GM23338 (cell line): ENCODE measurements around the gene RFX4. TPM values are rescaled to one million over a fixed set of nuclear protein-coding genes. Genes with fewer than 3 reads are reported as not detected.

Source experiments
- ATAC-seq: fragments of 200-7000 bp; cut with Tn5 transposase; 3 replicates; pipeline ENCODE4 v1.9.1; 2020
- DNase-seq: peaks from one replicate; pipeline ENCODE4 v3.0.0-alpha.2; 2015; ENCODE audit warnings: low spot score
- H2AFZ ChIP-seq: fragments of 200-600 bp; sonication (generic); 2 replicates; pipeline ENCODE4 v1.8.0; 2016; ENCODE audit warnings: antibody characterized with exemption, mild to moderate bottlenecking, moderate library complexity
- H3F3A ChIP-seq: fragments of 200-600 bp; sonication (generic); replicated peaks from 2 replicates; pipeline ENCODE4 v1.8.0; 2017; ENCODE audit warnings: antibody characterized with exemption, mixed run types, low read depth
- H3K27ac ChIP-seq: fragments of 200-600 bp; sonication (generic); 2 replicates; pipeline ENCODE4 v1.6.1; 2016; ENCODE audit warnings: low read depth
- H3K27me3 ChIP-seq: fragments of 200-600 bp; sonication (generic); 2 replicates; pipeline ENCODE4 v1.8.0; 2016; ENCODE audit warnings: mild to moderate bottlenecking, mixed run types, moderate library complexity; ENCODE audit not compliant: insufficient read depth
- H3K36me3 ChIP-seq: fragments of 200-600 bp; sonication (generic); 2 replicates; pipeline ENCODE4 v1.8.0; 2016; ENCODE audit warnings: mild to moderate bottlenecking; ENCODE audit not compliant: insufficient read depth
- H3K4me1 ChIP-seq: fragments of 200-600 bp; sonication (generic); 2 replicates; pipeline ENCODE4 v1.8.0; 2016; ENCODE audit warnings: mild to moderate bottlenecking, moderate library complexity; ENCODE audit not compliant: insufficient read depth
- H3K4me2 ChIP-seq: fragments of 200-600 bp; sonication (generic); 2 replicates; pipeline ENCODE4 v1.7.1; 2017; ENCODE audit warnings: mixed run types
- H3K4me3 ChIP-seq: fragments of 200-600 bp; sonication (generic); 2 replicates; pipeline ENCODE4 v1.6.1; 2016; ENCODE audit warnings: mixed run types
- H3K79me2 ChIP-seq: fragments of 200-600 bp; sonication (generic); replicated peaks from 2 replicates; pipeline ENCODE4 v1.8.0; 2017; ENCODE audit warnings: mild to moderate bottlenecking; ENCODE audit not compliant: insufficient read depth
- H3K9me2 ChIP-seq: fragments of 200-600 bp; sonication (generic); 2 replicates; pipeline ENCODE4 v1.8.0; 2017; ENCODE audit not compliant: insufficient read depth
- H4K20me1 ChIP-seq: fragments of 200-600 bp; sonication (generic); replicated peaks from 2 replicates; pipeline ENCODE4 v1.8.0; 2017; ENCODE audit warnings: mild to moderate bottlenecking; ENCODE audit not compliant: insufficient read depth
- H3K27ac Mint-ChIP-seq: 2 replicates; pipeline ENCODE4 v1.8.0; 2020; ENCODE audit warnings: inconsistent platforms, mild to moderate bottlenecking, moderate library complexity, mixed read lengths
- H3K27me3 Mint-ChIP-seq: 3 replicates; pipeline ENCODE4 v1.8.0; 2022; ENCODE audit warnings: low read depth, mild to moderate bottlenecking, moderate library complexity, mixed read lengths, inconsistent platforms; ENCODE audit not compliant: insufficient read depth, poor library complexity
- H3K36me3 Mint-ChIP-seq: 3 replicates; pipeline ENCODE4 v1.8.0; 2021; ENCODE audit warnings: low read depth, mild to moderate bottlenecking, inconsistent platforms, moderate library complexity, mixed read lengths
- H3K4me1 Mint-ChIP-seq: 3 replicates; pipeline ENCODE4 v1.8.0; 2020; ENCODE audit warnings: mild to moderate bottlenecking, inconsistent platforms, mixed read lengths
- H3K4me3 Mint-ChIP-seq: 3 replicates; pipeline ENCODE4 v1.8.0; 2021; ENCODE audit warnings: moderate library complexity, mild to moderate bottlenecking, inconsistent platforms, mixed read lengths
- H3K9me3 Mint-ChIP-seq: 3 replicates; pipeline ENCODE4 v1.8.0; 2020; ENCODE audit warnings: moderate library complexity, mild to moderate bottlenecking, inconsistent platforms, mixed read lengths
- CREB1 ChIP-seq: fragments of 250-450 bp; sonication (Bioruptor Pico); IDR thresholded peaks from 2 replicates; pipeline ENCODE4 v1.5.0; 2020; ENCODE audit warnings: low read depth, mild to moderate bottlenecking, moderate library complexity
- CTCF ChIP-seq, 2 experiments: fragments of 200-600 bp in 1 of 2; sonication (generic) in 1 of 2; conservative IDR thresholded peaks; 2 replicates each; pipeline versions ENCODE4 v1.5.1 to v1.6.1; 2016 to 2017; ENCODE audit warnings: antibody characterized with exemption in 2 of 2, low read depth in 2 of 2, mild to moderate bottlenecking in 2 of 2, moderate library complexity in 1 of 2
- JUNB ChIP-seq: IDR thresholded peaks from one replicate; pipeline ENCODE4 v1.6.1; 2016; ENCODE audit warnings: antibody characterized with exemption; ENCODE audit not compliant: unreplicated experiment
- NANOG ChIP-seq: IDR thresholded peaks from 2 replicates; pipeline ENCODE4 v1.6.1; 2016; ENCODE audit warnings: antibody characterized with exemption, borderline replicate concordance
- REST ChIP-seq: IDR thresholded peaks from one replicate; pipeline ENCODE4 v1.6.1; 2018; ENCODE audit warnings: antibody characterized with exemption; ENCODE audit not compliant: unreplicated experiment
- STAT1 ChIP-seq: IDR thresholded peaks from one replicate; pipeline ENCODE4 v1.6.1; 2016; ENCODE audit warnings: antibody characterized with exemption; ENCODE audit not compliant: unreplicated experiment
- ZNF114 ChIP-seq: fragments of 250-450 bp; sonication (Bioruptor Pico); IDR thresholded peaks from 2 replicates; pipeline ENCODE4 v1.5.0; 2020; ENCODE audit warnings: mild to moderate bottlenecking, moderate library complexity
- ZNF462 ChIP-seq: fragments of 250-450 bp; sonication (Bioruptor Pico); IDR thresholded peaks from 2 replicates; pipeline ENCODE4 v1.5.0; 2020; ENCODE audit warnings: mild to moderate bottlenecking, moderate library complexity
- polyA plus RNA-seq: library from polyadenylated mRNA; unstranded; fragments of >200 nt; fragmentation: Nextera tagmentation; extraction: Ambion mirVana; gene quantifications from 2 replicates; pipeline ENCODE4 v1.2.1, GENCODE V29; 2016
- total RNA-seq: library from RNA; depleted of rRNA; stranded (reverse); fragments of >200 nt; shearing (Covaris generic); gene quantifications from 2 replicates; pipeline ENCODE4 v1.2.3, GENCODE V29; 2014

The RFX4 gene
- total and polyA plus RNA-seq, 2 experiments from 2014 or later, result 0.23 TPM; not detected in 1

- Mint-ChIP-seq H3K4me1 (peaks cover 8% of the 10 kb centered on the region), H3K27me3 (no peaks in the 10 kb centered on the region), H3K4me3 (no peak overlapping the region), H3K36me3 (no peaks in the 10 kb centered on the region), H3K27ac (no peak overlapping the region), H3K9me3 (no peaks in the 10 kb centered on the region; the same call in 2 of the 3 replicates)
- no peaks in the 10 kb centered on the region for H4K20me1 ChIP-seq
- H3K4me3 ChIP-seq, result no peak overlapping the region
- DNase-seq (no peak), ATAC-seq (no peak)
- no peaks in the 10 kb centered on the region for H3F3A ChIP-seq
- H3K36me3 ChIP-seq, result no peaks in the 10 kb centered on the region
- TF ChIP-seq NANOG, result no peak
- TF ChIP-seq ZNF114, result no peak
- no peak for TF ChIP-seq REST
- no peak for TF ChIP-seq JUNB
- TF ChIP-seq CREB1 (CRISPR knock-in tag), result no peak
- TF ChIP-seq STAT1, result no peak
- TF ChIP-seq ZNF462 (CRISPR knock-in tag), result no peak
- no peak for TF ChIP-seq CTCF (conservative IDR thresholded peaks at IDR 0.05; ENCODE audit: low read depth in 2 of 2)
- no peaks in the 10 kb centered on the region for H3K79me2 ChIP-seq
- no peaks in the 10 kb centered on the region for H3K27me3 ChIP-seq
- H3K4me2 ChIP-seq, result no peak overlapping the region
- H3K4me1 ChIP-seq, result no peaks in the 10 kb centered on the region; the same call in 1 of the 2 replicates
- H3K27ac ChIP-seq, result no peak overlapping the region
- H2AFZ ChIP-seq, result no peak overlapping the region
- no peaks in the 10 kb centered on the region for H3K9me2 ChIP-seq
Observed at GRCh38 chr12:106754331-106754730, 171.5 kb downstream of the RFX4 start.
